Subcutaneous adipose tissue (tissue), 4 donors: Measurements from ENCODE around the gene ANKRD1. TPM values are rescaled to one million over a fixed set of nuclear protein-coding genes. Genes with fewer than 3 reads are reported as not detected.

ENCODE experiments used
- CTCF ChIP-seq: fragments of 450-650 bp; IDR thresholded peaks from one replicate; pipeline ENCODE4 v1.5.1; 2016; ENCODE audit warnings: low read depth, mild to moderate bottlenecking, control low read depth, antibody characterized with exemption, moderate library complexity
- total RNA-seq, 4 donors: library from RNA; depleted of rRNA; stranded (reverse); fragments of >200 nt; gene quantifications; one replicate each; pipeline ENCODE4 v1.1.0, GENCODE V29; 2016

ANKRD1 gene
- total RNA-seq, 4 donors from 2014 or later = not detected

- no peak for TF ChIP-seq CTCF
These were observed 958 bp downstream of the ANKRD1 start for GRCh38 chr10:90919683-90920574.

- TF ChIP-seq CTCF = no peak
These were observed 2.9 kb downstream of the ANKRD1 start for GRCh38 chr10:90917968-90918318.

- TF ChIP-seq CTCF = no peak
These were observed 3.5 kb downstream of the ANKRD1 start for GRCh38 chr10:90917238-90917967.

- no peak for TF ChIP-seq CTCF
These were observed 4.3 kb downstream of the ANKRD1 start for GRCh38 chr10:90916392-90917237.

GRCh38 chr10:90915766-90916075, 5.2 kb downstream of the ANKRD1 start:
- TF ChIP-seq CTCF = no peak

- TF ChIP-seq CTCF = no peak
These were observed 5.7 kb downstream of the ANKRD1 start for GRCh38 chr10:90914992-90915765.
